Sigmoid colon (tissue), 4 donors: ENCODE results near the gene SORCS2.

Experiments used
- EP300 ChIP-seq, 4 donors: sonication (generic); formaldehyde crosslinking; IDR thresholded peaks; one replicate each; pipeline ENCODE4 v1.6.1; 2017; ENCODE audit warnings: antibody characterized with exemption in 4 of 4
- POLR2A ChIP-seq, 2 donors: fragments of 450-650 bp; IDR thresholded peaks; one replicate each; pipeline ENCODE4 v1.6.1; 2016; ENCODE audit warnings: antibody characterized with exemption in 2 of 2, mild to moderate bottlenecking in 2 of 2, moderate library complexity in 2 of 2
- POLR2AphosphoS5 ChIP-seq, 4 donors: sonication (generic); formaldehyde crosslinking; IDR thresholded peaks; one replicate each; pipeline ENCODE4 v1.6.1; 2017; ENCODE audit warnings: antibody characterized with exemption in 4 of 4
- TF ChIP-seq, protein P1 (sequence below), 4 experiments: fragments of 450-650 bp in 3 of 4; fragments of 200-600 bp in 1 of 4; IDR thresholded peaks; one replicate each; pipeline ENCODE4 v1.5.1; 2016 to 2019; ENCODE audit warnings: antibody characterized with exemption in 4 of 4, mild to moderate bottlenecking in 3 of 4, moderate library complexity in 2 of 4

DNA sequence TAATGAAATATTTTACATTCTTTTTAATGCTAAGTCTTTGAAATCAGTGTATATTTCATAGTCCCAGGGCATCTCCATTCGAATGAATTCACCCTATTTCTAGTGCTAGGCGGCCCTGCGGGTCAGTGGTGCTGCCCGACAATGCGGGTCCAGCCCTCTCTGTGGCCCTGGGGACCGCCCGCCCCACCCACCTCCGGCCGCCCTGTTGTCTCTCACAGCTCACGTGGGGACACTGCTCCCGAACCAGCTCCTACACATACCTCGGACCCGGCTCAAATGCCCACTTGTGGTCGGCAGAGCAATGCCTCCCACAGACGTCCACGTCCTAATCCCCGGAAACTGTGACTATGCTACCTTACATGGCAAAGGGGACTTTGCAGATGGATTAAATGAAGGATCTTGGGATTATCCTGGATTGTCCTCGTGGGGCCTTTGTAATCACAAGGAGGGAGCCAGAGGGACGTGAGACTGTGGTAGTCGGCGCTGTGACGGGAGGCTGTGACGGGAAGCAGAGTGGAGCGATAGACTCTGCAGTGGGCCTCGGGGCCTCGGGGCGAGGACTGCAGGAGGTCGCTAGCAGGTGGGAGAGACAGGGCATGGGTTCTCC, 334.7 kb downstream of the SORCS2 start:
- TF ChIP-seq, protein P1, sequence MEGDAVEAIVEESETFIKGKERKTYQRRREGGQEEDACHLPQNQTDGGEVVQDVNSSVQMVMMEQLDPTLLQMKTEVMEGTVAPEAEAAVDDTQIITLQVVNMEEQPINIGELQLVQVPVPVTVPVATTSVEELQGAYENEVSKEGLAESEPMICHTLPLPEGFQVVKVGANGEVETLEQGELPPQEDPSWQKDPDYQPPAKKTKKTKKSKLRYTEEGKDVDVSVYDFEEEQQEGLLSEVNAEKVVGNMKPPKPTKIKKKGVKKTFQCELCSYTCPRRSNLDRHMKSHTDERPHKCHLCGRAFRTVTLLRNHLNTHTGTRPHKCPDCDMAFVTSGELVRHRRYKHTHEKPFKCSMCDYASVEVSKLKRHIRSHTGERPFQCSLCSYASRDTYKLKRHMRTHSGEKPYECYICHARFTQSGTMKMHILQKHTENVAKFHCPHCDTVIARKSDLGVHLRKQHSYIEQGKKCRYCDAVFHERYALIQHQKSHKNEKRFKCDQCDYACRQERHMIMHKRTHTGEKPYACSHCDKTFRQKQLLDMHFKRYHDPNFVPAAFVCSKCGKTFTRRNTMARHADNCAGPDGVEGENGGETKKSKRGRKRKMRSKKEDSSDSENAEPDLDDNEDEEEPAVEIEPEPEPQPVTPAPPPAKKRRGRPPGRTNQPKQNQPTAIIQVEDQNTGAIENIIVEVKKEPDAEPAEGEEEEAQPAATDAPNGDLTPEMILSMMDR (IDR thresholded peaks at IDR 0.05): no peak
- TF ChIP-seq POLR2AphosphoS5 (IDR thresholded peaks at IDR 0.05) (no peak), POLR2A (IDR thresholded peaks at IDR 0.05) (no peak), EP300 (IDR thresholded peaks at IDR 0.05) (no peak)
